ENCODE measurements around the gene PNPLA1.

DNA sequence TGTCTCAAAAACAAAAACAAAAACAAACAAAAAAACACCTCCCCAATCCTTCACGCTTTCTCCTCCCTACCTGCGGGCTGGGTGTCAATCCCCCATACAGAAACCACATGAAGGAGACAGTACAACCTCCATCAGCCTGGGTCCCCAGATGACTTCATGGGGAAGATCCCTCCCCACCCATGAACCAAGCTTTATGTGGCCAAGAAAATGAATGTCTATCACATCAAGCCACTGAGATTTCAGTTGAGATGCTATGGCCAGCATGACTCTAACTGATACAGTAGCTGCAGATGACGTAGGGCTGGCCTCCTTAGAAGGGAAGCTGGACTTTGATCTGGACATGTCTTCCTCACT is 88.0 kb downstream of the PNPLA1 start:
- TF ChIP-seq SUZ12 (IDR thresholded peaks at IDR 0.05) (no peak), FOXM1 (IDR thresholded peaks at IDR 0.05; ENCODE audit: borderline replicate concordance) (no peak), HDGF (IDR thresholded peaks at IDR 0.05; ENCODE audit: borderline replicate concordance) (no peak), SP1 (IDR thresholded peaks at IDR 0.05) (no peak), L3MBTL2 (conservative IDR thresholded peaks at IDR 0.05) (no peak), ZNF384 (IDR thresholded peaks at IDR 0.05) (no peak)
